Fibroblast of lung (primary cell): ENCODE data around the gene ZBTB40. TPM values are rescaled to one million over a fixed set of nuclear protein-coding genes. Genes with fewer than 3 reads are reported as not detected.
A peak's percentile ranks its signal among the peaks of the same experiment; 100 is the strongest.

Source experiments
- DNase-seq, 2 donors: peaks; one replicate each; pipeline versions ENCODE4 v3.0.0 to v3.0.0-alpha.2; 2010; ENCODE audit warnings: low read depth in 2 of 2
- H2AFZ ChIP-seq: 2 replicates; pipeline ENCODE4 v1.5.1; 2012; ENCODE audit warnings: low read length, control low read depth, inconsistent platforms
- H3K27ac ChIP-seq: 2 replicates; pipeline ENCODE4 v1.5.1; 2011; ENCODE audit warnings: low read length, control low read depth; ENCODE audit not compliant: insufficient read depth
- H3K27me3 ChIP-seq: 2 replicates; pipeline ENCODE4 v1.5.1; 2011; ENCODE audit warnings: mild to moderate bottlenecking, low read length; ENCODE audit not compliant: control insufficient read depth, insufficient read depth
- H3K36me3 ChIP-seq: 2 replicates; pipeline ENCODE4 v1.5.1; 2011; ENCODE audit warnings: low read length; ENCODE audit not compliant: control insufficient read depth, insufficient read depth
- H3K4me1 ChIP-seq: 2 replicates; pipeline ENCODE4 v1.5.1; 2011; ENCODE audit warnings: low read length; ENCODE audit not compliant: control insufficient read depth, insufficient read depth; ENCODE audit errors: extremely low read depth
- H3K4me2 ChIP-seq: 2 replicates; pipeline ENCODE4 v1.5.1; 2011; ENCODE audit warnings: low read length, control low read depth; ENCODE audit not compliant: insufficient read depth; ENCODE audit errors: extremely low read depth
- H3K4me3 ChIP-seq, 4 experiments: fragments of 200-600 bp in 1 of 4; sonication (generic) in 1 of 4; replicated peaks in 1 of 4; 2 replicates each; pipeline ENCODE4 v1.5.1; 2011 to 2016; ENCODE audit warnings: low read length in 4 of 4, low read depth in 3 of 4, mild to moderate bottlenecking in 3 of 4, control low read depth in 2 of 4, inconsistent platforms in 1 of 4, mixed read lengths in 1 of 4; ENCODE audit not compliant: insufficient read depth in 1 of 4; ENCODE audit errors: control extremely low read depth in 1 of 4
- H3K79me2 ChIP-seq: 2 replicates; pipeline ENCODE4 v1.5.1; 2012; ENCODE audit warnings: mild to moderate bottlenecking, low read length, inconsistent platforms; ENCODE audit not compliant: control insufficient read depth, insufficient read depth
- H3K9ac ChIP-seq: 2 replicates; pipeline ENCODE4 v1.5.1; 2011; ENCODE audit warnings: mild to moderate bottlenecking, low read length, control low read depth; ENCODE audit not compliant: insufficient read depth
- H3K9me3 ChIP-seq: 2 replicates; pipeline ENCODE4 v1.5.1; 2012; ENCODE audit warnings: low read depth, low read length; ENCODE audit not compliant: control insufficient read depth, insufficient read depth
- H4K20me1 ChIP-seq: 2 replicates; pipeline ENCODE4 v1.5.1; 2011; ENCODE audit warnings: low read length; ENCODE audit not compliant: control insufficient read depth, insufficient read depth; ENCODE audit errors: extremely low read depth
- CTCF ChIP-seq, 2 donors: IDR thresholded peaks in 1 of 2; conservative IDR thresholded peaks in 1 of 2; 1 replicate in 1 of 2; 2 replicates in 1 of 2; pipeline ENCODE4 v1.5.1; 2011 to 2012; ENCODE audit warnings: low read length in 2 of 2, control low read depth in 1 of 2, inconsistent platforms in 1 of 2, low read depth in 1 of 2, mild to moderate bottlenecking in 1 of 2
- EZH2 ChIP-seq: IDR thresholded peaks from 2 replicates; pipeline ENCODE4 v1.5.1; 2012; ENCODE audit warnings: low read length, control low read depth, mild to moderate bottlenecking; ENCODE audit errors: missing control alignments
- polyA plus RNA-seq, 2 donors: library from polyadenylated mRNA; depleted of rRNA in 1 of 2; stranded (reverse) in 1 of 2; unstranded in 1 of 2; fragments of >200 nt; gene quantifications; 2 replicates each; pipeline ENCODE4 v1.2.1, GENCODE V29; 2011 to 2012; ENCODE audit warnings: missing spikeins in 1 of 2
- total RNA-seq: library from RNA; depleted of rRNA; stranded (reverse); fragments of >200 nt; gene quantifications from 2 replicates; pipeline ENCODE4 v1.2.1, GENCODE V29; 2014

Gene ZBTB40
- total and polyA plus RNA-seq, 2 donors (not counting 1 experiment from before 2014, with no cell fraction given) = 3.4 to 12.4 TPM

GRCh38 chr1:22489823-22490222 is 38.2 kb downstream of the ZBTB40 start:
- no peaks in the 10 kb centered on the region for H3K9me3 ChIP-seq
- peaks cover 2% of the 10 kb centered on the region for H3K36me3 ChIP-seq
- no peaks in the 10 kb centered on the region for H3K4me1 ChIP-seq
- H2AFZ ChIP-seq = no peak overlapping the region
- H3K9ac ChIP-seq = no peak overlapping the region
- TF ChIP-seq EZH2 = no peak
- no peak for TF ChIP-seq CTCF (conservative IDR thresholded peaks at IDR 0.05 in 1 of 2, IDR thresholded peaks at IDR 0.05 in 1 of 2; ENCODE audit: low read depth in 1 of 2, low read length in 2 of 2)
- no peaks in the 10 kb centered on the region for H3K79me2 ChIP-seq
- no peaks in the 10 kb centered on the region for H4K20me1 ChIP-seq
- peak in 1 of 2 donors; percentile 43 for DNase-seq
- no peak overlapping the region for H3K4me2 ChIP-seq
- H3K27ac ChIP-seq = no peak overlapping the region
- H3K27me3 ChIP-seq = no peaks in the 10 kb centered on the region
- no peak overlapping the region for H3K4me3 ChIP-seq

DNA sequence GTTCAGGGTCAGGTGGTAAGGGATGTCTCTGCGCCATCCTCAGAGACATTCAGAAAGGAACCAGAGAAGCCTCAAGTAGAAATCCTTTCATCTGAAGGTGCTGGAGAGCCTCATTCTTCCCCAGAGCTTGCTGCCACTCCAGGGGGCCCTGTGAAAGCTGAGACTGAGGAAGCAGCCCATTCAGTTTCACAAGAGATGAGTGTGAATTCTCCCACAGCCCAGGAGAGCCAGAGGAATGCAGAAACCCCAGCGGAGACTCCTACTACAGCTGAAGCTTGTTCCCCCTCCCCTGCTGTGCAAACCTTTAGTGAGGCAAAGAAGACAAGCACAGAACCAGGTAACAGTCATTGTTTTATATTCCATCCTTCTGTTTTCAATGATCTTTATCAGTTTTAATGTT is 38.7 kb downstream of the ZBTB40 start:
- Histone ChIP-seq H3K9me3 (no peaks in the 10 kb centered on the region), H4K20me1 (no peaks in the 10 kb centered on the region), H3K27ac (no peak overlapping the region), H2AFZ (no peak overlapping the region), H3K9ac (no peak overlapping the region), H3K27me3 (no peaks in the 10 kb centered on the region), H3K79me2 (no peaks in the 10 kb centered on the region), H3K36me3 (peaks cover 2% of the 10 kb centered on the region), H3K4me3 (no peak overlapping the region), H3K4me1 (no peaks in the 10 kb centered on the region), H3K4me2 (no peak overlapping the region)
- no peak for DNase-seq
- TF ChIP-seq EZH2 (no peak), CTCF (conservative IDR thresholded peaks at IDR 0.05 in 1 of 2, IDR thresholded peaks at IDR 0.05 in 1 of 2; ENCODE audit: low read depth in 1 of 2, low read length in 2 of 2) (no peak)

DNA sequence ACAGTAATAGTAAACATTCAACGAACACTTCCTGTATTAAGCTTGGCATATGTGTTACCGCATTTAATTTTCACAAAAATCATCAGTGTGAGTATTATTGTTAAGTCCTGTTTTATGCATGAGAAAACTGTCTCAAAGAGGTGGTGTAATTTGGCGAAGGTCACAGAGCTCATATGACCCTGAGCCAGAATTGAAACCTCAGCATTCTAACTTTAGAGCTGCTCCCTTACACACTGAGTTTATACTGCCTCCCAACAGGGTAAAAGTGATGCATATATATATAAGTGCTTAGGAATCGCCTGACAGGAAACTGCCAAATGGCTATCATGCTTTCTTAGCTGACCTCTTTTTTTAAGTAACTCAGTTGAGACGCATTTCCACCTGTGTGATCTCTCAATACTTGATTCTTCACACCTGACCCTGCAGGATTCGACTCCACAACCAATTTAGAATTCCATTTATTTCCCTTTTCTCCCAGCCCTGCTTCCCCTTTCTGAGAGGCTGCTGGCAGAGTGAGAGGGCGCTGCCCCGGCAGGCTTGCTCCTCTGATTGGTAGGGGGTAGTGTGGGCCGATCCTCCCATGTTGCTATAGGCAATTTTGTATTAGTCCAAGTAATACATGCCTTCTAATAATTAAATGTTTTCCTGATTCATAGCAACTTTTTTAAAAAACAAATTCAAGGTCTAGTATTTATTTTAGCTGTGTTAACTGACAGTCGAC is 40.5 kb downstream of the ZBTB40 start:
- no peak for TF ChIP-seq CTCF (conservative IDR thresholded peaks at IDR 0.05 in 1 of 2, IDR thresholded peaks at IDR 0.05 in 1 of 2; ENCODE audit: low read depth in 1 of 2, low read length in 2 of 2)
- TF ChIP-seq EZH2 = no peak
- Histone ChIP-seq H3K27ac (no peak overlapping the region), H3K79me2 (no peaks in the 10 kb centered on the region), H3K4me3 (no peak overlapping the region), H4K20me1 (no peaks in the 10 kb centered on the region), H3K4me1 (no peaks in the 10 kb centered on the region), H3K4me2 (no peak overlapping the region), H3K27me3 (no peaks in the 10 kb centered on the region), H3K9ac (no peak overlapping the region), H3K36me3 (peaks cover 2% of the 10 kb centered on the region), H3K9me3 (no peaks in the 10 kb centered on the region), H2AFZ (no peak overlapping the region)
- no peak for DNase-seq
